NCI-H1694 (cell line): ENCODE results near the gene BGN.

Experiments used
- DNase-seq: peaks from one replicate; lab custom pipeline; 2025; lab: John Stamatoyannopoulos, UW

The BGN gene

DNA sequence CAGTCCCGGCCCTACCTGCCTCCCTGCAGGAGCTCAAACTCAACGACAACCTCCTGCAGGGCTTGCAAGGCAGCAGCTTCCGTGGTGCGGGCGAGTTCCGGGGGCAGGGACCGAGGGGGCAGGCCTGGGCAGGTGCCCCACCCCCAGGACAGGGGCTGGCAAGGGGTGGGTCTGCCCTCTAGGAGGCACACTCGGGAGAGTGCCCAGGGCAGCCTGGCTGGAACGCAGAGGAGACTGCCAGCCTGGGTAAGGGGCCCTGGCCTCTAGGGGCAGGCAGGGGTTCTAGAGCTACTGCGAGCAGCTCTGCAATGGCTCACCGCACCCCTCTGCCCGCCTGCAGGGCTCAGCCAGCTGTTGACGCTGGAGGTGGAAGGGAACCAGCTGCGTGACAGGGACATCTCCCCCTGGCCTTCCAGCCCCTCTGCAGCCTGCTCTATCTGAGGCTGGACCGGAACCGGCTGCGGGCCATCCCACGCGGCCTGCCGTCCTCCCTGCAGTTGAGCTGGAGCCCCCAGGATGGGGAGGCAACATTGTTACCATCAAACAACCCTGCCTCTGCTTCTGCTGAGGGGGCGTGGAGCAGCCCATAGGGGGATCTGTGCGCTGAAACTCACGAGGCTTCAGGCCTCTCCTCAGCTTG is 12.3 kb upstream of the BGN start:
- no peak for DNase-seq

DNA sequence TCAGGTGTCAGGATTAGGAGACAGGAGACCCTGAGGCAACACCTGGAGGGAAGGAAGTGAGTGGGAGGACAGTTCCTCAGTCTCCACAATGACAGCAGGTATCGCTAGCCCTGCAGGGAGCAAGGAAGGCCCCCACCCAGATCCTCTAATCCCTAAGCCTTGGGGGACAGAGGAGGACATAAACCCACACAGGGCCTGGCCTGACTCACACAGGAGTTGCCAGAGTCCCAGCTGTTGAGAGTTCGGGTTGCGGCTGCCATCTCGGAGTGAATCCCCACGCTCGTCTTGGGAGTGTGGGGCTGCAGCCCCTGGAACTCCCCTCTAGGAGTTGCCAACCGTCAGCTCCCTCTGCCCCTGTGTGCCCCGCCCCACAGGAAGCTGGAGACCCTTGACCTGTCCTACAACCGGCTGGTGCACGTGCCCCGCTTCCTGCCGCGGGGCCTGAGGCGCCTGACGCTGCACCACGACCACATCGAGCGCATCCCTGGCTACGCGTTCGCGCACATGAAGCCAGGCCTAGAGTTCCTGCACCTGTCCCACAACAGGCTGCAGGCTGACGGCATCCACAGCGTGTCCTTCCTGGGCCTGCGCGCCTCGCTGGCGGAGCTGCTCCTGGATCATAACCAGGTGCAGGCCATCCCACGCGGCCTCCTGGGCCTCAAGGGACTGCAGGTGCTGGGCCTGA is 9.2 kb upstream of the BGN start:
- DNase-seq, result no peak

- no peak for DNase-seq
Observed at GRCh38 chrX:153486171-153486570, 8.6 kb upstream of the BGN start.

GRCh38 chrX:153487590-153488071 is 7.1 kb upstream of the BGN start:
- no peak for DNase-seq

GRCh38 chrX:153488231-153488914 is 6.4 kb upstream of the BGN start:
- no peak for DNase-seq

DNA sequence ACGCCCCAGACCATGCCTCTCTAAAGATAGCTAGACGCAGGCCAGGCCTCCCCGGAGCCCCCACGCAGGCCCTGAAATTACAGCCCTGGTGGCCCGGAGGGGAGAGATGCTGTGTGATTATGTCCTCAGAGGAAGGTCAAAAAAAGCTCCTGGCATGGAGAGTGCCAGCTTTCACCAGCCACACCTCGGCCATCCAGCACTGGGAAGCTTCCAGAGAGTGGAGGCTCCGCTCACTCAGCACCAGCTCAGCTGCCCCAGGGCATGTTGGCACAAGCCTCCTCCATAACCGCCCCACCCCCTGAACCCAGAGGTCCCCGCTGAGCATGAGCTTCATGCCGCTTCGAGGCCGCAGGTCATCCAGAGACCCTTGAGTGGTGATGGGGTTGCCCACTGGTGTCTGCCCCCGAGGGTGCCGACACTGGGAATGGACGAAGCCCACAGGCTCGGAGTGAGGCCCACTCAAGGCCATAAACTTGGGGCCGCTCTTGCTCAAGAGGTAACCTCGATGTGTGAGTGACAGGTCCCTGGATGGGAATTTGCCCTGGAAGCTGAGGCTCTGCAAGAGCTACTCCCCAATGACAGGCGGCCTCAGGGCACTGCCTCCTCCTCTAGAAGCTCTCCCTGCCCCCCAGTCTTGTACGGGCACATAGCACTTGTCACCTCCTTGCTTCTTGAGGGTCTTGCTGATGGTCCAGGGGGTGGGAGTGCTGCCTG is 4.4 kb upstream of the BGN start:
- no peak for DNase-seq

GRCh38 chrX:153491351-153491914 is 3.3 kb upstream of the BGN start:
- no peak for DNase-seq

- no peak for DNase-seq
Observed at GRCh38 chrX:153491918-153492317, 2.9 kb upstream of the BGN start.

DNA sequence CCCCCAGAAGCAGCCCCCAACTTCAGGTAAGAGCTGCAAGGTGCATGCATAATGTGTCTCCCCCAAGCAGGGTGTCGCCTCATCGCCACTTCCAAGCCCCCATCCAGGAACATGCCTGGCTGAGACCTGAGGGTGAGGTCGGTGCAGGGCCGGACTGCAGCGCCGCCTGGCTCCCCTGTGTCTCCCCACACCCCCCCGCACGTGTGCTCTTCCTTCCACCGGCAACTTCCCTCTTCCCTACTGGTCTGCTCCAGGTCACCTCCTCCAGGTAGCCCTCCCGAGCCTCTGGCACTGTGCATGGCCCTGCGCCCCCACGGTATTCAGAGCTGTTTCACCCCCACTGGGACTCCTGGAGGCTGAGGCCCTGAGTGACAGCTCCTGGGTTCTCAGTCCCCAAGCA is 2.2 kb upstream of the BGN start:
- no peak for DNase-seq

- DNase-seq, result no peak
Observed at GRCh38 chrX:153493085-153493484, 1.7 kb upstream of the BGN start.

DNA sequence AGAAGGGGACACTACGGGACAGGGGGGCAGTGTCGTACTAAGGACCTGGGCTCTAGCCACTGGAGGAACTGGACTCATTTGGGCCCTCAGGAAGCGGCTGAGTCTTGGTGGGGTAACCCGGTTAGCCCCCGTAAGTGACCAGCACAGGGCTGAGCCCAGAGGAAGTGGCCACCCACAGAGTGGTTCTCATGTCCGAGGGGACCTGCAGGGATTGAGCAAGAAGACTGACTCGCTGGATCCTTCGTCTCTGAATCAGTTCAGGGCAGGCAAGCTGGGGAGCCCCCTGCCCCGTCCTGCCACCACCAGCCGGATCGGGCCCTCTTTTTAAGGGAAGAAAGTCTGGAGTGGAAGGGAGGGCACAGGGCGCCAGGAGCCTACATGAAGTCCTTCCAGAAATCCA is 719 bp upstream of the BGN start:
- DNase-seq, result no peak

GRCh38 chrX:153495362-153495751 is 577 bp downstream of the BGN start:
- peak; percentile 57 for DNase-seq

- DNase-seq, result no peak
Observed at GRCh38 chrX:153495903-153496589, 1.3 kb downstream of the BGN start.

DNA sequence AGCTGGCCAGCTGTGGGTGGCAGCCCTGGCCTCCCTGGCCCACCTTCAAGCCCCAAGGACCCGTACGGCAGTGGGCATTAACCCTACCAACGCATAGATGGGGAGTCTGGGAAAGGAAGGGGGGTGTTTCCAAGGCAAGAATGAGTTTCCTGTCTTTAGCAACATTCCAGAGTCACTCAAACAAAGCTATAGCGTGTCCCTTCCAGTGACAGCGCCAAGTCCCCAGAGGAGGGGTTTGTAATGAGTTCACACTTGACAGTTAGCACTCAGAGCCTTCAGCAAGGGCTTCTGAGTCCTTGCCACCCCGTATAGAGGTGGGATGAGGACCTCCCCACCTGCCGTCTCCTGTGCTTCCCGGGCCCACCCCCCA is 1.8 kb downstream of the BGN start:
- DNase-seq, result no peak

DNA sequence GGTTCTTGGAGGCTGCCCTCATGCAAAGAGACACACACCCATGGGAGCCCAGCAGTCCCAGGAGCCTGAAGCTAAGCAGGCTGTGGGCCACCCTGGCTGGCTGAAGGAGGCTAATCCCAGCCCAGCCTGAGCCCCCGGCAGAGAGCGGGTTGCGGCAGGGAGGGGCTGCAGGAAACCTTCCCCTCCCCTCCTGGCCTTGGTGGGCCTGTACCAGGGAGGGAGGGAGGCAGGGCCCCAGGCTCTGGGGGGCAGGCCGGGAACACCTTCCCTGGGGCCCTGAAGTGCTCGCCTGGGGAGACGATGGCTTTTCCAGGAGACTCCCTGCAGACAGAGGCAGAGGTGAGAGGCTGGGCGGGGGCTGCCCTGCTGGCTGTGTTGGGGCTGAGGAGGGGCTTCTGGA is 3.7 kb downstream of the BGN start:
- DNase-seq, result no peak

GRCh38 chrX:153499341-153499740 is 4.6 kb downstream of the BGN start:
- peak; percentile 36 for DNase-seq

- DNase-seq, result no peak
Observed at GRCh38 chrX:153499876-153500275, 5.1 kb downstream of the BGN start.

DNA sequence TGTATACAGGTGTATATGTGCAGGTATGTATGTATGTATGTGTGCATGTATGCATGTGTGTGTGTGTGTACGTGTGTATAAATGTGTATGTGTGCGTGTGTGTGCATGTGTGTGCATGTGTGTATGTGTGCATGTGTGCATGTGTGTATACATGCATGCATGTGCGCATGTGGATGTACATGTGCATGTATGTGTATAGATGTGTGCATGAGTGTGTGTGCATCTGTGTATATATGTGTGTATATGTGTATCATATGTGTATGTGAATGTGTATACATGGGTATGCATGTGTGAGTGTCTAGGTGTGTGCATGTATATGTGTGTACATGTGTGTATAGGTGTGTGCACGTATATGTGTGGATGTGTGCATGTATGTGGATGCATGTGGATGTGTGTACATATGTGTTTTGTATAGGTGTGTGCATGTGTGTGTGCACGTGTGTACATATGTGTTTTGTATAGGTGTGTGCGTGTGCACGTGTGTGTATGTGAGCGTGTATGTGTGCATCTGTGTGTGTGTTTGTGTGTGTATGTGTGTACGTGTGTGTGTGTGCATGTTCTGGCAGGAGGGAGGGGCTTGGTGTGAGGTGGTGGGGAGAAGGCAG is 6.0 kb downstream of the BGN start:
- no peak for DNase-seq

GRCh38 chrX:153501530-153501929 is 6.8 kb downstream of the BGN start:
- no peak for DNase-seq

GRCh38 chrX:153502131-153502530 is 7.4 kb downstream of the BGN start:
- DNase-seq, result no peak

GRCh38 chrX:153502796-153503195 is 8.0 kb downstream of the BGN start:
- no peak for DNase-seq
